ENCODE measurements around the gene DCDC2.

DCDC2 gene

GRCh38 chr6:24231438-24231977, 126.4 kb downstream of the DCDC2 start:
- Histone ChIP-seq H3K9ac (no peak overlapping the region), H4K20me1 (ENCODE audit: insufficient read depth) (no peaks in the 10 kb centered on the region), H3K79me2 (ENCODE audit: insufficient read depth, low read depth) (no peaks in the 10 kb centered on the region), H3K27ac (no peak overlapping the region), H3K36me3 (ENCODE audit: insufficient read depth) (no peaks in the 10 kb centered on the region), H3K27me3 (ENCODE audit: insufficient read depth, low read depth) (no peaks in the 10 kb centered on the region), H3K4me1 (ENCODE audit: low read depth, poor library complexity, severe bottlenecking) (no peaks in the 10 kb centered on the region), H2AFZ (ENCODE audit: low read depth) (no peak overlapping the region), H3K4me3 (IDR thresholded peaks at IDR 0.05; ENCODE audit: insufficient read depth, low read depth, low read length) (no peak overlapping the region), H3K4me2 (no peak overlapping the region)
- TF ChIP-seq CTCF (conservative IDR thresholded peaks at IDR 0.05; ENCODE audit: low read depth, low read length), result no peak

GRCh38 chr6:24229696-24230405, 128.0 kb downstream of the DCDC2 start:
- H3K79me2 ChIP-seq (ENCODE audit: insufficient read depth, low read depth), result no peaks in the 10 kb centered on the region
- H3K9ac ChIP-seq, result no peak overlapping the region
- H4K20me1 ChIP-seq (ENCODE audit: insufficient read depth), result no peaks in the 10 kb centered on the region
- no peak overlapping the region for H3K4me2 ChIP-seq
- H3K27ac ChIP-seq, result no peak overlapping the region
- no peak overlapping the region for H3K4me3 ChIP-seq (IDR thresholded peaks at IDR 0.05; ENCODE audit: insufficient read depth, low read depth, low read length)
- H3K4me1 ChIP-seq (ENCODE audit: low read depth, poor library complexity, severe bottlenecking), result no peaks in the 10 kb centered on the region
- H3K27me3 ChIP-seq (ENCODE audit: insufficient read depth, low read depth), result no peaks in the 10 kb centered on the region
- no peak overlapping the region for H2AFZ ChIP-seq (ENCODE audit: low read depth)
- H3K36me3 ChIP-seq (ENCODE audit: insufficient read depth), result no peaks in the 10 kb centered on the region
- TF ChIP-seq CTCF (conservative IDR thresholded peaks at IDR 0.05; ENCODE audit: low read depth, low read length), result no peak

GRCh38 chr6:24228681-24229255, 129.1 kb downstream of the DCDC2 start:
- H2AFZ ChIP-seq (ENCODE audit: low read depth), result 0 out of 2 replicates have a peak overlapping the region, but pooled peaks have one; percentile 15

GRCh38 chr6:24228123-24228522, 129.7 kb downstream of the DCDC2 start:
- Histone ChIP-seq H4K20me1 (ENCODE audit: insufficient read depth) (no peaks in the 10 kb centered on the region), H3K9ac (no peak overlapping the region), H3K4me2 (no peak overlapping the region), H3K36me3 (ENCODE audit: insufficient read depth) (no peaks in the 10 kb centered on the region), H3K4me1 (ENCODE audit: low read depth, poor library complexity, severe bottlenecking) (no peaks in the 10 kb centered on the region), H3K4me3 (IDR thresholded peaks at IDR 0.05; ENCODE audit: insufficient read depth, low read depth, low read length) (no peak overlapping the region), H2AFZ (ENCODE audit: low read depth) (no peak overlapping the region), H3K79me2 (ENCODE audit: insufficient read depth, low read depth) (no peaks in the 10 kb centered on the region), H3K27ac (no peak overlapping the region), H3K27me3 (ENCODE audit: insufficient read depth, low read depth) (no peaks in the 10 kb centered on the region)
- no peak for TF ChIP-seq CTCF (conservative IDR thresholded peaks at IDR 0.05; ENCODE audit: low read depth, low read length)

More at GRCh38 chr6:24228681-24229255, 129.1 kb downstream of the DCDC2 start:
- Histone ChIP-seq H3K4me1 (ENCODE audit: low read depth, poor library complexity, severe bottlenecking) (no peaks in the 10 kb centered on the region), H3K4me3 (IDR thresholded peaks at IDR 0.05; ENCODE audit: insufficient read depth, low read depth, low read length) (no peak overlapping the region), H3K36me3 (ENCODE audit: insufficient read depth) (no peaks in the 10 kb centered on the region), H4K20me1 (ENCODE audit: insufficient read depth) (no peaks in the 10 kb centered on the region), H3K4me2 (no peak overlapping the region), H3K27me3 (ENCODE audit: insufficient read depth, low read depth) (no peaks in the 10 kb centered on the region), H3K27ac (no peak overlapping the region), H3K9ac (no peak overlapping the region), H3K79me2 (ENCODE audit: insufficient read depth, low read depth) (no peaks in the 10 kb centered on the region)
- no peak for TF ChIP-seq CTCF (conservative IDR thresholded peaks at IDR 0.05; ENCODE audit: low read depth, low read length)

All from KMS-11 (cell line).